Activated naive CD4-positive, alpha-beta T cell treated with anti-CD3 and anti-CD28 coated beads, Interleukin-2, amount 50 U/mL, for 24 hours (primary cell): Measurements from ENCODE around the gene CFAP99.
A peak's percentile ranks its signal among the peaks of the same experiment; 100 is the strongest.

Experiments
- H3K27ac Mint-ChIP-seq: one replicate; pipeline ENCODE4 v1.8.0; 2021; ENCODE audit warnings: mild to moderate bottlenecking, mixed read lengths
- H3K27me3 Mint-ChIP-seq: one replicate; pipeline ENCODE4 v1.8.0; 2021; ENCODE audit warnings: mixed read lengths
- H3K36me3 Mint-ChIP-seq: one replicate; pipeline ENCODE4 v1.8.0; 2021; ENCODE audit warnings: mixed read lengths
- H3K4me1 Mint-ChIP-seq: one replicate; pipeline ENCODE4 v1.8.0; 2021; ENCODE audit warnings: mixed read lengths
- H3K4me3 Mint-ChIP-seq: one replicate; pipeline ENCODE4 v1.8.0; 2021; ENCODE audit warnings: mild to moderate bottlenecking, mixed read lengths
- H3K9me3 Mint-ChIP-seq: one replicate; pipeline ENCODE4 v1.8.0; 2021; ENCODE audit warnings: mixed read lengths

Gene CFAP99

GRCh38 chr4:2503809-2504208 is 85.1 kb downstream of the CFAP99 start:
- Mint-ChIP-seq H3K27ac (no peak overlapping the region), H3K9me3 (no peaks in the 10 kb centered on the region), H3K4me3 (no peak overlapping the region), H3K27me3 (no peaks in the 10 kb centered on the region), H3K4me1 (peaks cover 8% of the 10 kb centered on the region), H3K36me3 (peaks cover 3% of the 10 kb centered on the region)

GRCh38 chr4:2507259-2507658 is 88.5 kb downstream of the CFAP99 start:
- peaks cover 4% of the 10 kb centered on the region for H3K4me1 Mint-ChIP-seq
- H3K4me3 Mint-ChIP-seq: no peak overlapping the region
- H3K36me3 Mint-ChIP-seq: peaks cover 4% of the 10 kb centered on the region
- H3K27ac Mint-ChIP-seq: peak overlapping the region; percentile 55
- no peaks in the 10 kb centered on the region for H3K27me3 Mint-ChIP-seq
- H3K9me3 Mint-ChIP-seq: no peaks in the 10 kb centered on the region

GRCh38 chr4:2507855-2508254 is 89.1 kb downstream of the CFAP99 start:
- H3K4me3 Mint-ChIP-seq: no peak overlapping the region
- H3K27ac Mint-ChIP-seq: no peak overlapping the region
- H3K4me1 Mint-ChIP-seq: peaks cover 4% of the 10 kb centered on the region
- no peaks in the 10 kb centered on the region for H3K9me3 Mint-ChIP-seq
- peaks cover 4% of the 10 kb centered on the region for H3K36me3 Mint-ChIP-seq
- no peaks in the 10 kb centered on the region for H3K27me3 Mint-ChIP-seq

- no peaks in the 10 kb centered on the region for H3K27me3 Mint-ChIP-seq
- no peak overlapping the region for H3K27ac Mint-ChIP-seq
- H3K9me3 Mint-ChIP-seq: no peaks in the 10 kb centered on the region
- H3K36me3 Mint-ChIP-seq: peaks cover 9% of the 10 kb centered on the region
- H3K4me3 Mint-ChIP-seq: no peak overlapping the region
- peaks cover 4% of the 10 kb centered on the region for H3K4me1 Mint-ChIP-seq
Observed at GRCh38 chr4:2510351-2511259, 91.8 kb downstream of the CFAP99 start.

GRCh38 chr4:2511645-2512131 is 92.9 kb downstream of the CFAP99 start:
- peaks cover 4% of the 10 kb centered on the region for H3K4me1 Mint-ChIP-seq
- H3K36me3 Mint-ChIP-seq: peaks cover 10% of the 10 kb centered on the region
- no peak overlapping the region for H3K27ac Mint-ChIP-seq
- H3K27me3 Mint-ChIP-seq: no peaks in the 10 kb centered on the region
- H3K4me3 Mint-ChIP-seq: no peak overlapping the region
- H3K9me3 Mint-ChIP-seq: no peaks in the 10 kb centered on the region
